Activated CD8-positive, alpha-beta T cell treated with anti-CD3 and anti-CD28 coated beads for 36 hours (primary cell): ENCODE data around the gene DPP6. TPM values are rescaled to one million over a fixed set of nuclear protein-coding genes. Genes with fewer than 3 reads are reported as not detected.

Experiments used
- ATAC-seq: fragments of 200-7000 bp; cut with Tn5 transposase; one replicate; pipeline ENCODE4 v1.10.0; 2021; ENCODE audit warnings: mild to moderate bottlenecking, moderate library complexity
- CTCF ChIA-PET: fragments of 350-600 bp; sonication (Branson Sonifier 250); formaldehyde crosslinking; loops from one replicate; lab custom pipeline; 2021; ENCODE audit warnings: antibody characterized with exemption; lab: Charles Lee
- POLR2A ChIA-PET: fragments of 350-600 bp; sonication (Branson Sonifier 250); formaldehyde crosslinking; loops from one replicate; lab custom pipeline; 2021; ENCODE audit warnings: antibody characterized with exemption; lab: Charles Lee
- DNase-seq: peaks from one replicate; pipeline ENCODE4 v3.0.0-alpha.2; 2020
- H3K27ac Mint-ChIP-seq: one replicate; pipeline ENCODE4 v1.8.0; 2021; ENCODE audit warnings: mild to moderate bottlenecking, mixed read lengths
- H3K27me3 Mint-ChIP-seq: one replicate; pipeline ENCODE4 v1.8.0; 2021; ENCODE audit warnings: mixed read lengths
- H3K36me3 Mint-ChIP-seq: one replicate; pipeline ENCODE4 v1.8.0; 2021; ENCODE audit warnings: low read depth, mixed read lengths
- H3K4me1 Mint-ChIP-seq: one replicate; pipeline ENCODE4 v1.8.0; 2021; ENCODE audit warnings: low read depth, mixed read lengths
- H3K4me3 Mint-ChIP-seq: one replicate; pipeline ENCODE4 v1.8.0; 2021; ENCODE audit warnings: mild to moderate bottlenecking, moderate library complexity, mixed read lengths
- H3K9me3 Mint-ChIP-seq: one replicate; pipeline ENCODE4 v1.8.0; 2021; ENCODE audit warnings: mixed read lengths
- CTCF ChIP-seq: fragments of 200-600 bp; IDR thresholded peaks from one replicate; pipeline ENCODE4 v1.8.0; 2022; ENCODE audit warnings: antibody characterized with exemption, mild to moderate bottlenecking
- intact Hi-C: fragments of 100-400 bp; cut with micrococcal nuclease; formaldehyde crosslinking; loops from one replicate; pipeline ENCODE4 v1.10.0; 2022
- total RNA-seq, 2 experiments: library from RNA; stranded (reverse); gene quantifications; one replicate each; pipeline ENCODE4 v1.2.3, GENCODE V29; 2021

DPP6 gene
- total RNA-seq, 2 experiments from 2014 or later, result not detected

- intact Hi-C loops, result no loop called here
Observed at GRCh38 chr7:154195266-154195665, 143.1 kb downstream of the DPP6 start.

GRCh38 chr7:154198481-154198880 is 146.3 kb downstream of the DPP6 start:
- POLR2A ChIA-PET, result no interaction called here
- DNase-seq (no peak), ATAC-seq (no peak)
- Mint-ChIP-seq H3K36me3 (no peaks in the 10 kb centered on the region), H3K9me3 (no peaks in the 10 kb centered on the region), H3K4me3 (no peak overlapping the region), H3K27me3 (no peaks in the 10 kb centered on the region), H3K4me1 (no peaks in the 10 kb centered on the region), H3K27ac (no peak overlapping the region)
- no peak for TF ChIP-seq CTCF
- CTCF ChIA-PET, result no interaction called here
- intact Hi-C loops, result no loop called here

More at GRCh38 chr7:154195266-154195665, 143.1 kb downstream of the DPP6 start:
- no peak overlapping the region for H3K27ac Mint-ChIP-seq
- no peak for TF ChIP-seq CTCF
- POLR2A ChIA-PET, result no interaction called here
- no peak for ATAC-seq
- H3K36me3 Mint-ChIP-seq, result no peaks in the 10 kb centered on the region
- no peak overlapping the region for H3K4me3 Mint-ChIP-seq
- H3K9me3 Mint-ChIP-seq, result no peaks in the 10 kb centered on the region
- H3K4me1 Mint-ChIP-seq, result no peaks in the 10 kb centered on the region
- CTCF ChIA-PET, result no interaction called here
- H3K27me3 Mint-ChIP-seq, result no peaks in the 10 kb centered on the region
- DNase-seq, result no peak

- Mint-ChIP-seq H3K27ac (no peak overlapping the region), H3K27me3 (no peaks in the 10 kb centered on the region), H3K9me3 (no peaks in the 10 kb centered on the region), H3K36me3 (no peaks in the 10 kb centered on the region), H3K4me3 (no peak overlapping the region), H3K4me1 (no peaks in the 10 kb centered on the region)
- CTCF ChIA-PET, result no interaction called here
- no peak for DNase-seq
- intact Hi-C loops, result no loop called here
- ATAC-seq, result no peak
- TF ChIP-seq CTCF, result no peak
- POLR2A ChIA-PET, result no interaction called here
Observed at GRCh38 chr7:154200241-154200640, 148.0 kb downstream of the DPP6 start.

GRCh38 chr7:154202002-154202401 is 149.8 kb downstream of the DPP6 start:
- H3K27ac Mint-ChIP-seq, result no peak overlapping the region
- ATAC-seq (no peak), DNase-seq (no peak)
- no peak overlapping the region for H3K4me3 Mint-ChIP-seq
- ChIA-PET POLR2A (no interaction called here), CTCF (no interaction called here)
- H3K27me3 Mint-ChIP-seq, result no peaks in the 10 kb centered on the region
- no peaks in the 10 kb centered on the region for H3K36me3 Mint-ChIP-seq
- no peaks in the 10 kb centered on the region for H3K9me3 Mint-ChIP-seq
- no peak for TF ChIP-seq CTCF
- no peaks in the 10 kb centered on the region for H3K4me1 Mint-ChIP-seq
- intact Hi-C loops, result no loop called here

GRCh38 chr7:154204046-154204445 is 151.8 kb downstream of the DPP6 start:
- TF ChIP-seq CTCF, result no peak
- ChIA-PET CTCF (no interaction called here), POLR2A (no interaction called here)
- Mint-ChIP-seq H3K4me3 (no peak overlapping the region), H3K36me3 (no peaks in the 10 kb centered on the region), H3K9me3 (no peaks in the 10 kb centered on the region), H3K4me1 (no peaks in the 10 kb centered on the region), H3K27ac (no peak overlapping the region), H3K27me3 (no peaks in the 10 kb centered on the region)
- DNase-seq (no peak), ATAC-seq (no peak)
- intact Hi-C loops, result no loop called here
